Upper lobe of left lung (tissue), 4 donors: ENCODE results near the gene BCDIN3D.

Experiments
- EP300 ChIP-seq, 4 donors: sonication (generic); formaldehyde crosslinking; IDR thresholded peaks; one replicate each; pipeline ENCODE4 v1.5.1; 2017; ENCODE audit warnings: antibody characterized with exemption in 4 of 4, control low read depth in 2 of 4
- POLR2A ChIP-seq, 4 donors: fragments of 450-650 bp; IDR thresholded peaks; one replicate each; pipeline ENCODE4 v1.5.1; 2016 to 2017; ENCODE audit warnings: antibody characterized with exemption in 4 of 4, mild to moderate bottlenecking in 2 of 4
- TF ChIP-seq, protein P1 (sequence below), 6 experiments: fragments of 450-650 bp in 4 of 6; fragments of 200-600 bp in 2 of 6; sonication (generic) in 2 of 6; IDR thresholded peaks; one replicate each; pipeline ENCODE4 v1.5.1; 2016 to 2019; ENCODE audit warnings: antibody characterized with exemption in 6 of 6

DNA sequence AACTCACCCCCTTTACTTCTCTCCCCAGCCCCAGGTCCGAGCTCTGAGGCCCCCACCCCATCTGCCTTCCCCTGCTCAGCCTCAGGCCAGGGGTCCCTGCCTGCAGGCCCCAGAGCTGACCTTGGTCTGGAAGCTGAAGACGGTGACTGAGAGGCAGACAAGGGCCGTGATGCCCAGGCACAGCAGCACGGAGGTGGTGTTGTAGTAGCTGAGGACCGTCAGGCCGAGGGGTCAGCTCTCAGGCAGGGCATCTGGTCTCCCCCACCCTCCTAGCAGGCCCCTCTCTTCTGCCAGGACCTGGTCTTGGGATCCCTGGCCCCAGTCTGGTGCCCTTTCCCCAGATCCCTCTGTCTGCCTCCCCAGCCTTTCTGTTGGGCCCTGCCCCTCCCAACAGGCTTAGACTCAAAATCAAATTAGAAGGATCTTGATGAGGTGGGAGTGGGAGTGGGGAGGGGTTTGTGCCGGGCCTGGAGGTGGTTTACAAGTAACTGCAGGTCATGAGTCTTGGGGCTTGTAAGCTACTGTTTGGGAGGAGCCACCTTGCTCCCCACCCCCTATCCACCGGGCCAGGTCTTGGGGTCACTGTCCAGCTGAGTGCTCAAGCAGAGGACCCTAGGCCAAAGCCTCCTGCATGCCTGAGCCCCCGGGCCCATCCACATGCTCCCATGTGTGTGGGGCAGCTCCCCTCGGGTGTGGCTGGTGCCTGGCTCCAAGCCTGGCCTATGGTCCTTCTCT, 46.6 kb upstream of the BCDIN3D start:
- TF ChIP-seq, protein P1, sequence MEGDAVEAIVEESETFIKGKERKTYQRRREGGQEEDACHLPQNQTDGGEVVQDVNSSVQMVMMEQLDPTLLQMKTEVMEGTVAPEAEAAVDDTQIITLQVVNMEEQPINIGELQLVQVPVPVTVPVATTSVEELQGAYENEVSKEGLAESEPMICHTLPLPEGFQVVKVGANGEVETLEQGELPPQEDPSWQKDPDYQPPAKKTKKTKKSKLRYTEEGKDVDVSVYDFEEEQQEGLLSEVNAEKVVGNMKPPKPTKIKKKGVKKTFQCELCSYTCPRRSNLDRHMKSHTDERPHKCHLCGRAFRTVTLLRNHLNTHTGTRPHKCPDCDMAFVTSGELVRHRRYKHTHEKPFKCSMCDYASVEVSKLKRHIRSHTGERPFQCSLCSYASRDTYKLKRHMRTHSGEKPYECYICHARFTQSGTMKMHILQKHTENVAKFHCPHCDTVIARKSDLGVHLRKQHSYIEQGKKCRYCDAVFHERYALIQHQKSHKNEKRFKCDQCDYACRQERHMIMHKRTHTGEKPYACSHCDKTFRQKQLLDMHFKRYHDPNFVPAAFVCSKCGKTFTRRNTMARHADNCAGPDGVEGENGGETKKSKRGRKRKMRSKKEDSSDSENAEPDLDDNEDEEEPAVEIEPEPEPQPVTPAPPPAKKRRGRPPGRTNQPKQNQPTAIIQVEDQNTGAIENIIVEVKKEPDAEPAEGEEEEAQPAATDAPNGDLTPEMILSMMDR (IDR thresholded peaks at IDR 0.05): no peak
- TF ChIP-seq POLR2A (IDR thresholded peaks at IDR 0.05): no peak
- no peak for TF ChIP-seq EP300 (IDR thresholded peaks at IDR 0.05)
